ENCODE measurements around the gene TRAK1. TPM values are rescaled to one million over a fixed set of nuclear protein-coding genes. Genes with fewer than 3 reads are reported as not detected.

Gene TRAK1
- total and polyA plus RNA-seq, 2 of the 4 experiments (the other 2 are of a cell fraction): 25.6 to 28.1 TPM

GRCh38 chr3:42119561-42120355 lies 28.6 kb downstream of the TRAK1 start (continued):
- no peak for TF ChIP-seq CEBPB (IDR thresholded peaks at IDR 0.05; ENCODE audit: low read depth, low read length)

GRCh38 chr3:42120866-42121265 lies 29.7 kb downstream of the TRAK1 start:
- Histone ChIP-seq H4K20me1 (ENCODE audit: insufficient read depth, low read length) (peaks cover 30% of the 10 kb centered on the region), H3K18ac (ENCODE audit: low read depth, low read length) (no peak overlapping the region), H2AK9ac (replicated peaks; ENCODE audit: low read depth, low read length, poor library complexity) (no peak overlapping the region), H4K91ac (ENCODE audit: insufficient read depth, low read depth, low read length) (no peak overlapping the region), H2AFZ (replicated peaks; ENCODE audit: low read length, poor library complexity) (no peak overlapping the region), H3K79me1 (ENCODE audit: low read depth in 1 of 2, low read length in 2 of 2) (peaks cover 20 to 60% of the 10 kb centered on the region in 2 experiments; a peak in 3 of 4 replicates), H3K14ac (replicated peaks; ENCODE audit: low read depth, low read length) (no peak overlapping the region), H3K9ac (ENCODE audit: low read depth, low read length) (no peak overlapping the region), H3K27ac (ENCODE audit: insufficient read depth, low read length) (no peak overlapping the region), H3K56ac (ENCODE audit: extremely low read depth, insufficient read depth, low read length) (no peak overlapping the region), H3K4me1 (ENCODE audit: control insufficient read depth, insufficient read depth, low read length) (peaks cover 11% of the 10 kb centered on the region), H4K8ac (ENCODE audit: low read depth in 2 of 2, low read length in 2 of 2) (no peak overlapping the region), H3K36me3 (ENCODE audit: control insufficient read depth, insufficient read depth, low read length) (peaks cover 3% of the 10 kb centered on the region), H2AK5ac (ENCODE audit: low read depth, low read length) (no peak overlapping the region), H3K23ac (ENCODE audit: low read depth, low read length) (no peak overlapping the region), H3K4ac (ENCODE audit: low read depth, low read length) (no peak overlapping the region), H2BK20ac (ENCODE audit: low read depth, low read length) (no peak overlapping the region), H3K4me3 (ENCODE audit: insufficient read depth, low read depth, low read length) (no peak overlapping the region), H2BK120ac (ENCODE audit: low read depth, low read length) (no peak overlapping the region), H3K4me2 (ENCODE audit: low read depth, low read length) (no peak overlapping the region), H3K9me3 (ENCODE audit: control insufficient read depth, insufficient read depth, low read length) (no peaks in the 10 kb centered on the region), H3K27me3 (ENCODE audit: control insufficient read depth, insufficient read depth, low read length) (no peaks in the 10 kb centered on the region), H4K5ac (ENCODE audit: low read depth, low read length) (no peak overlapping the region), H2BK15ac (ENCODE audit: low read depth, low read length) (no peak overlapping the region), H2BK5ac (ENCODE audit: low read depth, low read length, poor library complexity, severe bottlenecking) (no peak overlapping the region), H3K9me1 (ENCODE audit: insufficient read depth, low read length) (peaks cover 28% of the 10 kb centered on the region)
- ChIA-PET POLR2A (ENCODE audit: unreplicated experiment) (no interaction called here), CTCF (interaction anchor here (0.5 kb wide), 1 partner anchor 106 kb away, joined by 3 read pairs; no protein-coding TSS in a partner anchor)
- intact Hi-C loops (cut with micrococcal nuclease): no loop called here
- in situ Hi-C loops (cut with MboI; ENCODE audit: low sequenced_read_pairs): loop anchor here (25.0 kb wide), 1 partner anchor 316 kb away; no protein-coding TSS in a partner anchor
- DNase-seq (peak; percentile 33), ATAC-seq (ENCODE audit: low read depth) (no peak)
- no TSS peak for BruUV-seq (replicated peaks)
- dilution Hi-C loops (cut with HindIII; ENCODE audit: low sequenced_read_pairs, unreplicated experiment): no loop called here
- WGBS, 2 experiments (ENCODE audit: extremely low coverage in 2 of 2, insufficient read length in 1 of 2): 94% methylated on average over 3 of the region's 3 CpGs; no CpG with 5 or more reads in 1 of the 2 experiments
- TF ChIP-seq FOS (IDR thresholded peaks at IDR 0.05; ENCODE audit: low read depth, low read length) (no peak), BHLHE40 (IDR thresholded peaks at IDR 0.05; ENCODE audit: low read depth, low read length) (no peak), NFE2L2 (IDR thresholded peaks at IDR 0.05; ENCODE audit: low read depth, low read length) (no peak), ELK1 (IDR thresholded peaks at IDR 0.05; ENCODE audit: borderline replicate concordance, low read depth, low read length) (no peak), SMC3 (IDR thresholded peaks at IDR 0.05; ENCODE audit: low read depth, low read length) (no peak), MAFK (IDR thresholded peaks at IDR 0.05; ENCODE audit: low read depth, low read length) (no peak), MXI1 (IDR thresholded peaks at IDR 0.05; ENCODE audit: borderline replicate concordance, low read depth, low read length) (no peak), POLR2A (IDR thresholded peaks at IDR 0.05; ENCODE audit: low read depth, low read length) (no peak), RAD21 (IDR thresholded peaks at IDR 0.05; ENCODE audit: low read length) (no peak), RCOR1 (IDR thresholded peaks at IDR 0.05; ENCODE audit: insufficient replicate concordance, low read length) (no peak), CTCF (conservative IDR thresholded peaks at IDR 0.05; ENCODE audit: low read depth, low read length) (no peak), USF2 (IDR thresholded peaks at IDR 0.05; ENCODE audit: low read depth, low read length) (no peak)
